ENCODE measurements around the gene ENTREP1. TPM values are rescaled to one million over a fixed set of nuclear protein-coding genes. Genes with fewer than 3 reads are reported as not detected.
A peak's percentile ranks its signal among the peaks of the same experiment; 100 is the strongest.

ENTREP1 gene
- total RNA-seq, 3 donors from 2014 or later, result 3.0 to 52.7 (median 30.5) TPM

- DNase-seq (ENCODE audit: low spot score in 2 of 2), result no peak
- no peaks in the 10 kb centered on the region for H3K4me1 ChIP-seq
- TF ChIP-seq CTCF (IDR thresholded peaks at IDR 0.05) (no peak), POLR2A (IDR thresholded peaks at IDR 0.05) (no peak), POLR2AphosphoS5 (IDR thresholded peaks at IDR 0.05) (no peak)
- no peaks in the 10 kb centered on the region for H3K9me3 ChIP-seq
- H3K4me3 ChIP-seq, result no peak overlapping the region
- intact Hi-C loops (cut with DNase I; ENCODE audit: low total_unique reads), result no loop called here
- H3K36me3 ChIP-seq, result no peaks in the 10 kb centered on the region
- H3K27me3 ChIP-seq, result no peaks in the 10 kb centered on the region
- H3K27ac ChIP-seq, result no peak overlapping the region
Observed at GRCh38 chr9:69385581-69386033, 60.6 kb downstream of the ENTREP1 start.

- intact Hi-C loops (cut with DNase I; ENCODE audit: low total_unique reads), result no loop called here
- DNase-seq (ENCODE audit: low spot score in 2 of 2), result no peak
- no peak overlapping the region for H3K27ac ChIP-seq
- no peaks in the 10 kb centered on the region for H3K9me3 ChIP-seq
- no peaks in the 10 kb centered on the region for H3K27me3 ChIP-seq
- no peaks in the 10 kb centered on the region for H3K36me3 ChIP-seq
- no peak overlapping the region for H3K4me3 ChIP-seq
- TF ChIP-seq POLR2A (IDR thresholded peaks at IDR 0.05) (no peak), CTCF (IDR thresholded peaks at IDR 0.05) (no peak), POLR2AphosphoS5 (IDR thresholded peaks at IDR 0.05) (no peak)
- peaks cover 0 to under 1% of the 10 kb centered on the region in 2 donors for H3K4me1 ChIP-seq
Observed at GRCh38 chr9:69386651-69387050, 61.6 kb downstream of the ENTREP1 start.

GRCh38 chr9:69388596-69388995 lies 63.6 kb downstream of the ENTREP1 start:
- DNase-seq (ENCODE audit: low spot score in 2 of 2), result no peak
- Histone ChIP-seq H3K27me3 (no peaks in the 10 kb centered on the region), H3K27ac (peak overlapping the region; percentile 23 to 55), H3K36me3 (no peaks in the 10 kb centered on the region), H3K4me3 (no peak overlapping the region), H3K9me3 (no peaks in the 10 kb centered on the region), H3K4me1 (peaks cover 0 to 14% of the 10 kb centered on the region in 2 donors)
- intact Hi-C loops (cut with DNase I; ENCODE audit: low total_unique reads), result no loop called here
- TF ChIP-seq POLR2A (IDR thresholded peaks at IDR 0.05) (no peak), CTCF (IDR thresholded peaks at IDR 0.05) (no peak), POLR2AphosphoS5 (IDR thresholded peaks at IDR 0.05) (no peak)

GRCh38 chr9:69389437-69389995 lies 64.5 kb downstream of the ENTREP1 start:
- Histone ChIP-seq H3K27ac (peak overlapping the region; percentile 23 to 55), H3K36me3 (no peaks in the 10 kb centered on the region), H3K4me1 (peaks cover 0 to 14% of the 10 kb centered on the region in 2 donors), H3K9me3 (no peaks in the 10 kb centered on the region), H3K27me3 (no peaks in the 10 kb centered on the region), H3K4me3 (no peak overlapping the region)
- DNase-seq (ENCODE audit: low spot score in 2 of 2), result no peak
- TF ChIP-seq POLR2A (IDR thresholded peaks at IDR 0.05) (no peak), CTCF (IDR thresholded peaks at IDR 0.05) (no peak), POLR2AphosphoS5 (IDR thresholded peaks at IDR 0.05) (no peak)
- intact Hi-C loops (cut with DNase I; ENCODE audit: low total_unique reads), result no loop called here

- H3K4me1 ChIP-seq, result peaks cover 0 to 14% of the 10 kb centered on the region in 2 donors
- H3K27ac ChIP-seq, result peak overlapping the region; percentile 36 to 50
- TF ChIP-seq CTCF (IDR thresholded peaks at IDR 0.05) (no peak), POLR2A (IDR thresholded peaks at IDR 0.05) (no peak), POLR2AphosphoS5 (IDR thresholded peaks at IDR 0.05) (no peak)
- DNase-seq (ENCODE audit: low spot score in 2 of 2), result no peak
- intact Hi-C loops (cut with DNase I; ENCODE audit: low total_unique reads), result no loop called here
- H3K9me3 ChIP-seq, result no peaks in the 10 kb centered on the region
- no peak overlapping the region for H3K4me3 ChIP-seq
- H3K27me3 ChIP-seq, result no peaks in the 10 kb centered on the region
- H3K36me3 ChIP-seq, result no peaks in the 10 kb centered on the region
Observed at GRCh38 chr9:69391487-69391886, 66.5 kb downstream of the ENTREP1 start.
